Ascending aorta (tissue), 2 donors: Measurements from ENCODE around the gene TLCD3A. TPM values are rescaled to one million over a fixed set of nuclear protein-coding genes. Genes with fewer than 3 reads are reported as not detected.
"Not testable (repeated sequence)": the region's sequence is repeated elsewhere in the genome, so short reads cannot be mapped to it uniquely, and the experiment has no call there.

Source experiments
- DNase-seq, 2 donors: peaks; one replicate each; pipeline ENCODE4 v3.0.0-alpha.2; 2019; ENCODE audit warnings: low spot score in 2 of 2
- H3K27ac ChIP-seq, 2 donors: fragments of 200-600 bp; sonication (generic); one replicate each; pipeline ENCODE4 v1.5.1; 2016 to 2017; ENCODE audit warnings: mild to moderate bottlenecking in 1 of 2
- H3K27me3 ChIP-seq: fragments of 200-600 bp; sonication (generic); one replicate; pipeline ENCODE4 v1.5.1; 2017
- H3K36me3 ChIP-seq, 2 donors: fragments of 200-600 bp; sonication (generic); one replicate each; pipeline ENCODE4 v1.5.1; 2016
- H3K4me1 ChIP-seq, 2 donors: fragments of 200-600 bp; sonication (generic); one replicate each; pipeline ENCODE4 v1.5.1; 2016 to 2017; ENCODE audit warnings: mild to moderate bottlenecking in 1 of 2
- H3K4me3 ChIP-seq, 2 donors: fragments of 200-600 bp; sonication (generic); one replicate each; pipeline ENCODE4 v1.5.1; 2016 to 2017; ENCODE audit warnings: mild to moderate bottlenecking in 1 of 2
- H3K9me3 ChIP-seq, 2 donors: fragments of 200-600 bp; sonication (generic); one replicate each; pipeline ENCODE4 v1.5.1; 2016
- intact Hi-C: fragments of 100-400 bp; cut with DNase I; formaldehyde crosslinking; loops from one replicate; pipeline ENCODE4 v1.15.1; 2023
- total RNA-seq: library from RNA; depleted of rRNA; stranded (reverse); fragments of >200 nt; gene quantifications from one replicate; pipeline ENCODE4 v1.1.0, GENCODE V29; 2016
- TF ChIP-seq, protein P1 (sequence below), 3 experiments: fragments of 200-600 bp in 2 of 3; fragments of 450-650 bp in 1 of 3; sonication (generic) in 2 of 3; IDR thresholded peaks; one replicate each; pipeline ENCODE4 v1.5.1; 2016 to 2019; ENCODE audit warnings: antibody characterized with exemption in 3 of 3, mild to moderate bottlenecking in 1 of 3, moderate library complexity in 1 of 3

Gene TLCD3A
- total RNA-seq, 1 donor from 2014 or later, result 21.9 TPM

DNA sequence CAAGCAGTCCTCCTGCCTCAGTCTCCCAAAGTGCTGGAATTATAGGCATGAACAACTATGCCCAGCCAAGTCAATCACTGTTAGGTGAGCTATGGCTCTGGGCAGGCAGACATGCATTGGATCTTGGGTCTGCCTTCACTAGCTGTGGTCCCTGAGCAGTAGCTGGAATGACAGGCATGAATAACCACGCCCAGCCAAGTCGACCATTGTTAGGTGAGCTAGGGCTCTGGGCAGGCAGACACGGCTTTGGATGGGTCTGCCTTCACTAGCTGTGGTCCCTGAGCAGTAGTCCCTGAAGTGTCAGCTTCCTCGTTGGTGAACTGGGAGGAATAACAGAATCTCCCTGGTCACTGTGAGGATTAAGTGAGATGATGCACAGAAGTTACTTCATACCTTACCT lies 56.2 kb downstream of the TLCD3A start:
- H3K4me3 ChIP-seq, result no peak overlapping the region
- intact Hi-C loops, result no loop called here
- DNase-seq, result no peak

DNA sequence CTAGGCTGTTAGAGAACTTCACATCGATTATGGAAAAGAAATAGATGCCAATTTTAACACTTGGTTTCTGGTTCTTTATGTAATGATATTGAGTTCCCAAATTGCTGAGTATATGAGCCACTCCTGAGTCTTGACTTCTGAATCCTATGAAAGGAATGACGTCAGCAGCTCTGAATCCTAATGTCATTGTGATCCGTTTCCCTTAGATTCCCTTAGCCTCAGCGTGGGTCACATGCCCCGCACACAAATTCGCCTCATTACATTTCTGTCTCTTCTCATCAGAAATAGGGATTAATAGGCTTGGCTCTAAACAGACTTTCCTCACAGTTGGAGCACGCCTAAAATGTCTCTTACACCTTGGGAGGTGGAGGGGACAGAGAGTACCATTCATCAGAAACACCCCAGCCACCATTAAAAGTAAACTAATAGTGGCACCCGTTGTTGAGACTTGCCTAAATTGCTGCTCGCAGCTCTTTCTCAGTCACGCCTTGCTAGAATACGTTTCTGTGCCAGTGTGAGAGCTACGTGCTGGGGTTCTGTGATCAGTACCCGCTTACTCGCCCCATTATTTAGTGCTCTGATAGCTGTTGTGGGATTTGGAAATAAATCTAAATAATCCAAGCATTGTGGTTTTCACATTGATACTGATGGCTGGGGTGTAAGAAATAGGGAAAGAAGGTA lies 56.9 kb downstream of the TLCD3A start:
- H3K27ac ChIP-seq, result peak overlapping the region in 1 of 2 donors; percentile 21
- no peaks in the 10 kb centered on the region for H3K27me3 ChIP-seq
- TF ChIP-seq, protein P1, sequence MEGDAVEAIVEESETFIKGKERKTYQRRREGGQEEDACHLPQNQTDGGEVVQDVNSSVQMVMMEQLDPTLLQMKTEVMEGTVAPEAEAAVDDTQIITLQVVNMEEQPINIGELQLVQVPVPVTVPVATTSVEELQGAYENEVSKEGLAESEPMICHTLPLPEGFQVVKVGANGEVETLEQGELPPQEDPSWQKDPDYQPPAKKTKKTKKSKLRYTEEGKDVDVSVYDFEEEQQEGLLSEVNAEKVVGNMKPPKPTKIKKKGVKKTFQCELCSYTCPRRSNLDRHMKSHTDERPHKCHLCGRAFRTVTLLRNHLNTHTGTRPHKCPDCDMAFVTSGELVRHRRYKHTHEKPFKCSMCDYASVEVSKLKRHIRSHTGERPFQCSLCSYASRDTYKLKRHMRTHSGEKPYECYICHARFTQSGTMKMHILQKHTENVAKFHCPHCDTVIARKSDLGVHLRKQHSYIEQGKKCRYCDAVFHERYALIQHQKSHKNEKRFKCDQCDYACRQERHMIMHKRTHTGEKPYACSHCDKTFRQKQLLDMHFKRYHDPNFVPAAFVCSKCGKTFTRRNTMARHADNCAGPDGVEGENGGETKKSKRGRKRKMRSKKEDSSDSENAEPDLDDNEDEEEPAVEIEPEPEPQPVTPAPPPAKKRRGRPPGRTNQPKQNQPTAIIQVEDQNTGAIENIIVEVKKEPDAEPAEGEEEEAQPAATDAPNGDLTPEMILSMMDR (IDR thresholded peaks at IDR 0.05), result no peak
- no peak overlapping the region for H3K4me3 ChIP-seq
- peaks cover 14 to 31% of the 10 kb centered on the region in 2 donors for H3K36me3 ChIP-seq
- H3K4me1 ChIP-seq, result no peaks in the 10 kb centered on the region
- DNase-seq, result no peak
- intact Hi-C loops, result no loop called here
- H3K9me3 ChIP-seq, result no peaks in the 10 kb centered on the region

More for the DNA sequence above, 56.2 kb downstream of the TLCD3A start:
- H3K4me1 ChIP-seq, result peaks cover 0 to 3% of the 10 kb centered on the region in 2 donors
- H3K36me3 ChIP-seq, result peaks cover 14 to 31% of the 10 kb centered on the region in 2 donors
- no peaks in the 10 kb centered on the region for H3K9me3 ChIP-seq
- H3K27me3 ChIP-seq, result no peaks in the 10 kb centered on the region
- TF ChIP-seq, protein P1 (IDR thresholded peaks at IDR 0.05), result no peak
- no peak overlapping the region for H3K27ac ChIP-seq

DNA sequence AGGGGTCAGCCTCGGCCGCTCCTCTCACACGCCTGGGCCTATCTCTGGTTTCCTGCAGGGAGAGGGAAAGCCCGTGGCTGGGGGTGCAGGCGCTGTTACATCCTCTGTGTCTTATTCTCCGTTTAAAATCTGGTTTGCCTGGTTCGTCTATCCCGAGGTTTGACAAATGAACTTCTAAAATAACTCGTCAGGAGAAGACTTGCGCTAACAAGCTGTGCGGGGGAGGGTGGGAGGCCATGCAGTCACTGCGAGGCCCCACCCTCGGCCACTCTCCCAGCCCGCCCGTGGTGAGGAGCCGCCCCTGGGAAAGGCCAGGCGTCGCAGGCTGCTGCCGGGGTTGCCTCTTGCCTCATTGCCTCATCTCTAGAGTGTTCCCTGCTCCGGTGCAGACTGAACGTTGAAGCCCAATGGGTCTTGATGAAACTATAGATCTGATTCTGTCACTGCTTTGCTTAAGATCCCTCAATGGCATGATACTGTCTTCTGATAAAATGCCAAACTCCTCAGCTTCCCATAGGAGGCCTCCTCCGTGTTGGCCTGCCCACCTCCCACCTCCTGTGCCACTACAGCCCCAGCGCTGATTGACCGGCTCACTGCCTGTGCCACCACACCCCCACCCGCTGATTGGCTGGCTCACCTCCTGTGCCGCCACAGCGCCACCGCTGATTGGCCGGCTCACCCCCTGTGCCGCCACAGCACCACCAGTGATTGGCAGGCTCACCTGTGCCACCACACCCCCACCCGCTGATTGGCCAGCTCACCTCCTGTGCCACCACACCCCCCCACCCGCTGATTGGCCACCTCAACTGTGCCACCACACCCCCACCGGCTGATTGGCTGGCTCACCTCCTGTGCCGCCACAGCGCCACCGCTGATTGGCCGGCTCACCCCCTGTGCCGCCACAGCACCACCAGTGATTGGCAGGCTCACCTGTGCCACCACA lies 57.8 kb downstream of the TLCD3A start:
- intact Hi-C loops, result loop anchor here (5.0 kb wide), 1 partner anchor 207 kb away; the partner anchor contains the start of gene TIMM22

DNA sequence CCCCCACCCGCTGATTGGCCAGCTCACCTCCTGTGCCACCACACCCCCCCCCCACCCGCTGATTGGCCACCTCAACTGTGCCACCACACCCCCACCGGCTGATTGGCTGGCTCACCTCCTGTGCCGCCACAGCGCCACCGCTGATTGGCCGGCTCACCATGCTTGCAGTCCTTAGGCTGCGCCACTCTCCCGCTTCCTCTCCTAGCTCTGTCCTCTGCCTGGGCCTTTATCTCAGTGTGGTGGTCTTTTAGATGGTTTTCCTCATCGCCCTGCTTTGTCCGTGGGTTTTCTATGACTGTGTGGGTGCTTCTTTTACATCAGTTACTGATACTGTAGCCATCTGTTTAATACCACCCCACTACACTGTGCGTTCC lies 58.5 kb downstream of the TLCD3A start:
- intact Hi-C loops, result loop anchor here (5.0 kb wide), 1 partner anchor 206 kb away; the partner anchor contains the start of gene TIMM22
- H3K4me1 ChIP-seq, H3K9me3 ChIP-seq, H3K4me3 ChIP-seq, H3K27ac ChIP-seq, H3K27me3 ChIP-seq, DNase-seq: not testable (repeated sequence)
- peaks cover 14 to 31% of the 10 kb centered on the region in 2 donors for H3K36me3 ChIP-seq

More for the DNA sequence above, 57.8 kb downstream of the TLCD3A start:
- Histone ChIP-seq H3K27ac (peak overlapping the region; percentile 6 to 40), H3K36me3 (peaks cover 14 to 31% of the 10 kb centered on the region in 2 donors)
- H3K4me1 ChIP-seq, H3K4me3 ChIP-seq, DNase-seq, H3K9me3 ChIP-seq, H3K27me3 ChIP-seq: not testable (repeated sequence)

DNA sequence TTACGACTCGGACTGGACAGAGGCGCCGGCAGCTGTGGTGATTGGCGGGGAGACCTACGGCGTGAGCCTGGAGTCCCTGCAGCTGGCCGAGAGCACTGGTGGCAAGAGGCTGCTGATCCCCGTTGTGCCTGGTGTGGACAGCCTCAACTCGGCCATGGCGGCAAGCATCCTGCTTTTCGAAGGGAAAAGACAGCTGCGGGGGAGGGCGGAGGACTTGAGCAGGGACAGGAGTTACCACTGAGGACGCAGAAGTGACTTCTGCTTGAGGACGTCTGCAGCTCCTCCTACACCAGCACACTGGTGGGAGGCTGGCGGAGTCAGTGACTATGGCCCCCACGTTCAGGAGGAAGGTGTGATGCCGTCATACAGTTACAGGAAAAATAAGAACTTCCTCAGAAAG lies 59.4 kb downstream of the TLCD3A start:
- Histone ChIP-seq H3K27me3 (no peaks in the 10 kb centered on the region), H3K4me3 (no peak overlapping the region), H3K4me1 (peaks cover 0 to 7% of the 10 kb centered on the region in 2 donors), H3K36me3 (peaks cover 14 to 31% of the 10 kb centered on the region in 2 donors), H3K9me3 (no peaks in the 10 kb centered on the region), H3K27ac (no peak overlapping the region)
- DNase-seq, result no peak
- TF ChIP-seq, protein P1 (IDR thresholded peaks at IDR 0.05), result no peak
- intact Hi-C loops, result loop anchor here (5.0 kb wide), 1 partner anchor 205 kb away; the partner anchor contains the start of gene TIMM22

DNA sequence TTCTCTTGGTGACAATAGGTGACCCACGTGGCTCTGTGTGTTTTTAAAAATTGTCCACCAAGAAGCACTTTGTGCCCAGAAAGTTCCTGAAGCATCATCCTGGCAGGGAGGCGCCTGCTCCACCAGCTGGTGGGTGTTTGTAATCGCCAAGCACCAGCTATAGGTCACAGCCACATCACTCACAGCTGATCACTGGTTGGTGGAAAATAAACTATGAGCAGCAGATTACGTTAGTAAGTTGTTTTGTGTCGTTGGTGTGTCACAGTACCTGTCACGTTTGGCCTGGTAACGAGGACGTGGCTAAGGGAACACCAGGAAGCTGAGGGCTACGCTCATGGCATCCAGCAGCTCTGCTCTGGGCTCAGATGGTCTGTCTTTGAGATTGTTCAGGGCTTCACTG lies 59.9 kb downstream of the TLCD3A start:
- Histone ChIP-seq H3K4me3 (no peak overlapping the region), H3K36me3 (peaks cover 14 to 31% of the 10 kb centered on the region in 2 donors), H3K9me3 (no peaks in the 10 kb centered on the region), H3K27ac (no peak overlapping the region), H3K4me1 (peaks cover 0 to 7% of the 10 kb centered on the region in 2 donors), H3K27me3 (no peaks in the 10 kb centered on the region)
- intact Hi-C loops, result loop anchor here (5.0 kb wide), 1 partner anchor 205 kb away; the partner anchor contains the start of gene TIMM22
- DNase-seq, result no peak
- TF ChIP-seq, protein P1 (IDR thresholded peaks at IDR 0.05), result no peak

Other genes starting within 250 kb of the TLCD3A start
- gene VPS53, start 17.8 kb upstream of the TLCD3A start, total RNA-seq, result 6.8 TPM
- 11.2 TPM for gene GEMIN4, start 19.7 kb downstream of the TLCD3A start, total RNA-seq
- 148 TPM for gene GLOD4, start 49.7 kb downstream of the TLCD3A start, total RNA-seq
- 17.0 TPM for gene MRM3, start 49.8 kb downstream of the TLCD3A start, total RNA-seq
- 67.3 TPM for gene NXN, start 247.2 kb downstream of the TLCD3A start, total RNA-seq